H1 (cell line): ENCODE results near the gene LHFPL2. TPM values are rescaled to one million over a fixed set of nuclear protein-coding genes. Genes with fewer than 3 reads are reported as not detected.

Source experiments
- CTCF ChIA-PET: fragments of 300-600 bp; sonication (Branson Sonifier 250); formaldehyde crosslinking; loops from one replicate; lab custom pipeline; 2021; ENCODE audit not compliant: partially characterized antibody; lab: Charles Lee
- POLR2A ChIA-PET: fragments of 300-600 bp; sonication (Branson Sonifier 250); formaldehyde crosslinking; loops from one replicate; lab custom pipeline; 2021; ENCODE audit warnings: inconsistent platforms; ENCODE audit not compliant: partially characterized antibody; lab: Charles Lee
- DNase-seq, 2 experiments: peaks; one replicate each; pipeline versions ENCODE4 v3.0.0 to v3.0.0-alpha.2; 2010 to 2022; ENCODE audit warnings: low spot score in 2 of 2, low read depth in 1 of 2, mixed read lengths in 1 of 2
- FAIRE-seq: peaks from 2 replicates; lab custom pipeline; 2011; peaks lifted over from hg19 to GRCh38; lab: Jason Lieb, UNC
- H2AFZ ChIP-seq: 2 replicates; pipeline ENCODE4 v1.8.1; 2012; ENCODE audit warnings: low read length, inconsistent platforms
- H2AK5ac ChIP-seq: 2 replicates; pipeline ENCODE4 v1.6.1; 2013; ENCODE audit warnings: low read depth, low read length
- H2BK120ac ChIP-seq: replicated peaks from 2 replicates; pipeline ENCODE3; 2013; ENCODE audit warnings: low read depth, low read length, inconsistent platforms
- H2BK12ac ChIP-seq: 2 replicates; pipeline ENCODE4 v1.6.1; 2013; ENCODE audit warnings: low read depth, low read length
- H2BK15ac ChIP-seq: 2 replicates; pipeline ENCODE4 v1.6.1; 2013; ENCODE audit warnings: low read length
- H2BK20ac ChIP-seq: 2 replicates; pipeline ENCODE4 v1.6.1; 2013; ENCODE audit warnings: low read length
- H2BK5ac ChIP-seq: 2 replicates; pipeline ENCODE4 v1.6.1; 2013; ENCODE audit warnings: low read depth, low read length
- H3K14ac ChIP-seq: 2 replicates; pipeline ENCODE4 v1.6.1; 2013; ENCODE audit warnings: inconsistent platforms; ENCODE audit not compliant: insufficient read length
- H3K18ac ChIP-seq: 2 replicates; pipeline ENCODE4 v1.6.1; 2013; ENCODE audit warnings: low read length; ENCODE audit errors: extremely low read depth
- H3K23ac ChIP-seq: 2 replicates; pipeline ENCODE4 v1.6.1; 2013; ENCODE audit warnings: inconsistent platforms; ENCODE audit not compliant: insufficient read length
- H3K23me2 ChIP-seq: 2 replicates; pipeline ENCODE4 v1.6.1; 2013; ENCODE audit warnings: low read depth, low read length
- H3K27ac ChIP-seq: 2 replicates; pipeline ENCODE4 v1.6.1; 2011; ENCODE audit warnings: low read depth, low read length, inconsistent platforms
- H3K27me3 ChIP-seq, 4 experiments: replicated peaks in 1 of 4; 1 replicate in 1 of 4; 2 replicates in 3 of 4; pipeline versions ENCODE4 v1.6.1 to v1.8.1; 2011 to 2013; ENCODE audit warnings: low read length in 3 of 4, mild to moderate bottlenecking in 3 of 4, inconsistent platforms in 2 of 4, mixed read lengths in 2 of 4, moderate library complexity in 1 of 4; ENCODE audit not compliant: control insufficient read depth in 3 of 4, insufficient read depth in 3 of 4; ENCODE audit errors: extremely low read depth in 1 of 4
- H3K36me3 ChIP-seq, 4 experiments: 2 replicates each; pipeline versions ENCODE4 v1.6.1 to v1.8.1; 2011 to 2013; ENCODE audit warnings: mild to moderate bottlenecking in 4 of 4, low read length in 3 of 4, moderate library complexity in 2 of 4, control low read depth in 1 of 4, inconsistent platforms in 1 of 4; ENCODE audit not compliant: insufficient read depth in 4 of 4, control insufficient read depth in 2 of 4
- H3K4ac ChIP-seq: replicated peaks from 2 replicates; pipeline ENCODE3; 2013; ENCODE audit warnings: low read length, low read depth, mixed read lengths, inconsistent platforms; ENCODE audit not compliant: insufficient read length
- H3K4me1 ChIP-seq, 4 experiments: replicated peaks in 1 of 4; 1 replicate in 1 of 4; 2 replicates in 3 of 4; pipeline versions ENCODE4 v1.6.1 to v1.8.1; 2011 to 2013; ENCODE audit warnings: low read length in 3 of 4, inconsistent platforms in 2 of 4, mixed read lengths in 1 of 4; ENCODE audit not compliant: insufficient read depth in 4 of 4, control insufficient read depth in 3 of 4
- H3K4me2 ChIP-seq, 2 experiments: 2 replicates each; pipeline versions ENCODE4 v1.6.1 to v1.8.1; 2011 to 2013; ENCODE audit warnings: low read depth in 2 of 2, low read length in 2 of 2, control low read depth in 1 of 2, inconsistent platforms in 1 of 2, mild to moderate bottlenecking in 1 of 2; ENCODE audit not compliant: insufficient read depth in 1 of 2
- H3K4me3 ChIP-seq, 4 experiments: fragments of 200-600, 300-600 bp in 1 of 4; sonication (generic), shearing (Covaris generic), sonication (Bioruptor Twin) in 1 of 4; 2 replicates each; pipeline versions ENCODE4 v1.5.1 to v1.8.1; 2011 to 2016; ENCODE audit warnings: low read length in 4 of 4, low read depth in 3 of 4, control low read depth in 2 of 4, inconsistent platforms in 2 of 4, mild to moderate bottlenecking in 2 of 4, mixed read lengths in 1 of 4, moderate library complexity in 1 of 4; ENCODE audit not compliant: insufficient read depth in 2 of 4; ENCODE audit errors: extremely low read depth in 1 of 4
- H3K56ac ChIP-seq: replicated peaks from 2 replicates; pipeline ENCODE3; 2013; ENCODE audit warnings: low read depth, mild to moderate bottlenecking, mixed read lengths, low read length, inconsistent platforms; ENCODE audit not compliant: insufficient read length
- H3K79me1 ChIP-seq: 2 replicates; pipeline ENCODE4 v1.6.1; 2013; ENCODE audit warnings: low read depth, low read length, control low read depth
- H3K79me2 ChIP-seq, 2 experiments: 2 replicates each; pipeline versions ENCODE4 v1.6.1 to v1.8.1; 2012 to 2013; ENCODE audit warnings: low read length in 2 of 2, mild to moderate bottlenecking in 2 of 2, inconsistent platforms in 1 of 2; ENCODE audit not compliant: insufficient read depth in 2 of 2, control insufficient read depth in 1 of 2
- H3K9ac ChIP-seq, 4 experiments: replicated peaks in 1 of 4; 1 replicate in 1 of 4; 2 replicates in 3 of 4; pipeline versions ENCODE4 v1.6.1 to v1.8.1; 2011 to 2013; ENCODE audit warnings: low read depth in 3 of 4, low read length in 3 of 4, control low read depth in 2 of 4, mild to moderate bottlenecking in 2 of 4, moderate library complexity in 2 of 4, inconsistent platforms in 1 of 4; ENCODE audit errors: extremely low read depth in 1 of 4
- H3K9me3 ChIP-seq, 2 experiments: 2 replicates each; pipeline versions ENCODE4 v1.6.1 to v1.8.1; 2012 to 2013; ENCODE audit warnings: mild to moderate bottlenecking in 2 of 2, moderate library complexity in 2 of 2, control low read depth in 1 of 2, inconsistent platforms in 1 of 2, low read depth in 1 of 2, low read length in 1 of 2, mixed read lengths in 1 of 2; ENCODE audit not compliant: insufficient read depth in 2 of 2
- H4K20me1 ChIP-seq, 2 experiments: replicated peaks in 1 of 2; 2 replicates each; pipeline versions ENCODE3 to v1.8.1; 2011 to 2013; ENCODE audit warnings: inconsistent platforms in 2 of 2, low read length in 2 of 2, mild to moderate bottlenecking in 1 of 2; ENCODE audit not compliant: insufficient read depth in 2 of 2, control insufficient read depth in 1 of 2
- H4K5ac ChIP-seq: 2 replicates; pipeline ENCODE4 v1.6.1; 2013; ENCODE audit warnings: low read length, low read depth, mixed read lengths, inconsistent platforms; ENCODE audit not compliant: insufficient read length
- H4K8ac ChIP-seq: 2 replicates; pipeline ENCODE4 v1.8.0; 2013; ENCODE audit warnings: mild to moderate bottlenecking, moderate library complexity, low read length, inconsistent platforms; ENCODE audit not compliant: insufficient read depth; ENCODE audit errors: extremely low read depth
- H4K91ac ChIP-seq: replicated peaks from 2 replicates; pipeline ENCODE3; 2013; ENCODE audit warnings: low read length, mixed read lengths, inconsistent platforms; ENCODE audit not compliant: insufficient read length
- BCL11A ChIP-seq, 2 experiments: IDR thresholded peaks; one replicate each; pipeline ENCODE4 v1.6.1; 2011; ENCODE audit warnings: low read depth in 2 of 2, low read length in 2 of 2, mild to moderate bottlenecking in 2 of 2
- CHD1 ChIP-seq: IDR thresholded peaks from 2 replicates; pipeline ENCODE4 v1.6.1; 2012; ENCODE audit warnings: low read depth, low read length, improper control_type of control experiment
- JUN ChIP-seq: IDR thresholded peaks from 2 replicates; pipeline ENCODE4 v1.6.1; 2011; ENCODE audit warnings: low read depth, mild to moderate bottlenecking, improper control_type of control experiment, low read length
- KDM5A ChIP-seq: fragments of 200-600 bp; IDR thresholded peaks from 2 replicates; pipeline ENCODE4 v1.7.1; 2012; ENCODE audit warnings: mild to moderate bottlenecking, low read length, inconsistent platforms, mixed read lengths
- RXRA ChIP-seq: IDR thresholded peaks from 2 replicates; pipeline ENCODE4 v1.6.1; 2011; ENCODE audit warnings: low read depth, mild to moderate bottlenecking, low read length, moderate library complexity; ENCODE audit not compliant: insufficient read depth
- polyA plus RNA-seq, 7 experiments: library from polyadenylated mRNA; depleted of rRNA in 3 of 7; stranded (reverse) in 5 of 7; unstranded in 2 of 7; fragments of >200 nt in 5 of 7; fragments of 200-250 nt in 2 of 7; gene quantifications; 1 replicate in 5 of 7; 2 replicates in 1 of 7; 4 replicates in 1 of 7; pipeline versions ENCODE4 v1.2.1 to v1.2.3, GENCODE V29; 2011 to 2013; ENCODE audit warnings: missing spikeins in 2 of 7, mixed read lengths in 2 of 7
- total RNA-seq: library from RNA; stranded (reverse); fragmentation: NEBNext Ultra II Directional; extraction: Animal tissue kit (Norgen Biotek cat#: 25700); gene quantifications from 2 replicates; pipeline ENCODE4 v1.2.1, GENCODE V29; 2021

Gene LHFPL2
- total and polyA plus RNA-seq, 2 of the 8 experiments (the other 6 are each of a cell fraction or from before 2014, with no cell fraction given): 9.6 to 43.0 TPM

GRCh38 chr5:78696637-78697036 lies 48.1 kb upstream of the LHFPL2 start:
- no peak overlapping the region for H4K8ac ChIP-seq
- H3K4me3 ChIP-seq: no peak overlapping the region
- no peak overlapping the region for H2BK20ac ChIP-seq
- H4K5ac ChIP-seq: no peak overlapping the region
- no peak overlapping the region for H3K27ac ChIP-seq
- H2AK5ac ChIP-seq: no peak overlapping the region
- CTCF ChIA-PET: no interaction called here
- H3K23ac ChIP-seq: no peak overlapping the region
- no peak overlapping the region for H3K14ac ChIP-seq
- no peak overlapping the region for H2BK120ac ChIP-seq
- H3K18ac ChIP-seq: no peak overlapping the region
- no peak for FAIRE-seq
- no peak overlapping the region for H2BK12ac ChIP-seq
- H4K91ac ChIP-seq: no peak overlapping the region
- no peaks in the 10 kb centered on the region for H3K79me1 ChIP-seq
- no peak overlapping the region for H3K4me2 ChIP-seq
- no peaks in the 10 kb centered on the region for H3K27me3 ChIP-seq
- no peaks in the 10 kb centered on the region for H3K4me1 ChIP-seq
- no peak overlapping the region for H2AFZ ChIP-seq
- H3K23me2 ChIP-seq: no peaks in the 10 kb centered on the region
- H3K36me3 ChIP-seq: no peaks in the 10 kb centered on the region
- H3K9me3 ChIP-seq: 0 out of 4 replicates have a peak, but pooled peaks cover 0 to 2% of the 10 kb centered on the region in 2 experiments
- H3K56ac ChIP-seq: no peak overlapping the region
- H2BK15ac ChIP-seq: no peak overlapping the region
- H4K20me1 ChIP-seq: no peaks in the 10 kb centered on the region
- H3K79me2 ChIP-seq: no peaks in the 10 kb centered on the region
- POLR2A ChIA-PET: no interaction called here
- TF ChIP-seq KDM5A (no peak), RXRA (no peak), CHD1 (no peak), BCL11A (IDR thresholded peaks at IDR 0.05; ENCODE audit: low read depth in 2 of 2, low read length in 2 of 2) (no peak), JUN (no peak)
- H3K4ac ChIP-seq: no peak overlapping the region
- no peak for DNase-seq
- H2BK5ac ChIP-seq: no peak overlapping the region
- no peak overlapping the region for H3K9ac ChIP-seq
